ENCODE data around the gene RGS6.

GRCh38 chr14:72514660-72515025 is 582.4 kb downstream of the RGS6 start:
- TF ChIP-seq POU2F2 (IDR thresholded peaks at IDR 0.05; ENCODE audit: low read depth, low read length) = no peak
- no peak for TF ChIP-seq POLR2AphosphoS5 (IDR thresholded peaks at IDR 0.05; ENCODE audit: low read depth, low read length)
- no peak for TF ChIP-seq POLR2A (IDR thresholded peaks at IDR 0.05; ENCODE audit: low read depth, low read length)
- TF ChIP-seq TAF1 (IDR thresholded peaks at IDR 0.05; ENCODE audit: low read depth, low read length) = no peak
- no peak for TF ChIP-seq SPI1 (IDR thresholded peaks at IDR 0.05; ENCODE audit: low read depth, low read length)
- TF ChIP-seq PAX5 (IDR thresholded peaks at IDR 0.05; ENCODE audit: insufficient read depth, low read length, severe bottlenecking) = no peak
